ENCODE measurements around the gene COL13A1.

GRCh38 chr10:69890065-69890847 is 88.5 kb downstream of the COL13A1 start:
- TF ChIP-seq BHLHE40 (IDR thresholded peaks at IDR 0.05; ENCODE audit: borderline replicate concordance) (no peak), FOXM1 (IDR thresholded peaks at IDR 0.05; ENCODE audit: borderline replicate concordance) (no peak), ELF4 (IDR thresholded peaks at IDR 0.05) (no peak), TARDBP (IDR thresholded peaks at IDR 0.05) (no peak), L3MBTL2 (conservative IDR thresholded peaks at IDR 0.05) (no peak)

Measured in HEK293T (cell line).